Small intestine (tissue), 7 donors: ENCODE data around the gene B4GAT1. TPM values are rescaled to one million over a fixed set of nuclear protein-coding genes. Genes with fewer than 3 reads are reported as not detected.
A peak's percentile ranks its signal among the peaks of the same experiment; 100 is the strongest.

Source experiments
- DNase-seq, 2 donors: peaks; one replicate each; pipeline versions ENCODE4 v3.0.0 to v3.0.0-alpha.2; 2013
- FAIRE-seq: peaks from 2 replicates; lab custom pipeline; 2012; peaks lifted over from hg19 to GRCh38; lab: Jason Lieb, UNC
- H3K27ac ChIP-seq, 3 donors: one replicate each; pipeline ENCODE4 v1.5.1; 2013; ENCODE audit warnings: low read length in 2 of 3, mild to moderate bottlenecking in 2 of 3, control low read depth in 1 of 3, inconsistent platforms in 1 of 3, low read depth in 1 of 3, moderate library complexity in 1 of 3
- H3K27me3 ChIP-seq, 3 donors: one replicate each; pipeline ENCODE4 v1.6.1; 2013; ENCODE audit warnings: low read length in 3 of 3, inconsistent platforms in 1 of 3; ENCODE audit not compliant: control insufficient read depth in 3 of 3, insufficient read depth in 3 of 3
- H3K36me3 ChIP-seq, 3 donors: one replicate each; pipeline ENCODE4 v1.6.1; 2013; ENCODE audit warnings: low read length in 3 of 3, inconsistent platforms in 1 of 3, low read depth in 1 of 3, mild to moderate bottlenecking in 1 of 3, moderate library complexity in 1 of 3; ENCODE audit not compliant: control insufficient read depth in 3 of 3, insufficient read depth in 2 of 3
- H3K4me1 ChIP-seq, 3 donors: one replicate each; pipeline ENCODE4 v1.6.1; 2013; ENCODE audit warnings: low read length in 2 of 3, inconsistent platforms in 1 of 3, low read depth in 1 of 3, mild to moderate bottlenecking in 1 of 3, moderate library complexity in 1 of 3; ENCODE audit not compliant: control insufficient read depth in 3 of 3, insufficient read depth in 2 of 3
- H3K4me3 ChIP-seq, 3 donors: one replicate each; pipeline ENCODE4 v1.5.1; 2013; ENCODE audit warnings: low read length in 3 of 3, control low read depth in 1 of 3, inconsistent platforms in 1 of 3, low read depth in 1 of 3, mild to moderate bottlenecking in 1 of 3, moderate library complexity in 1 of 3
- H3K9me3 ChIP-seq, 2 donors: one replicate each; pipeline ENCODE4 v1.6.1; 2013; ENCODE audit warnings: low read depth in 1 of 2, low read length in 1 of 2; ENCODE audit not compliant: control insufficient read depth in 2 of 2, insufficient read depth in 1 of 2
- WGBS, 3 donors: extraction: QIAGEN DNeasy Blood & Tissue Kit; methylation state at CpG; one replicate each; pipeline ENCODE4 v1.1.7; 2013; 5-methylcytosine and 5-hydroxymethylcytosine counted together
- polyA plus RNA-seq, 4 donors: library from polyadenylated mRNA; stranded (reverse) in 3 of 4; unstranded in 1 of 4; fragments of 200-250 nt in 3 of 4; fragments of 120-200 nt in 1 of 4; gene quantifications; one replicate each; pipeline versions ENCODE4 v1.2.1 to v1.2.3, GENCODE V29; 2013
- donor health status: healthy with polysubstance abuse.
- donor health status: control.
- donor health status: control.
- donor health status: Bipolar disorder and iron deficiency.
- donor health status: healthy.

B4GAT1 gene
- polyA plus RNA-seq, 4 donors = 12.2 to 28.0 (median 20.8) TPM

DNA sequence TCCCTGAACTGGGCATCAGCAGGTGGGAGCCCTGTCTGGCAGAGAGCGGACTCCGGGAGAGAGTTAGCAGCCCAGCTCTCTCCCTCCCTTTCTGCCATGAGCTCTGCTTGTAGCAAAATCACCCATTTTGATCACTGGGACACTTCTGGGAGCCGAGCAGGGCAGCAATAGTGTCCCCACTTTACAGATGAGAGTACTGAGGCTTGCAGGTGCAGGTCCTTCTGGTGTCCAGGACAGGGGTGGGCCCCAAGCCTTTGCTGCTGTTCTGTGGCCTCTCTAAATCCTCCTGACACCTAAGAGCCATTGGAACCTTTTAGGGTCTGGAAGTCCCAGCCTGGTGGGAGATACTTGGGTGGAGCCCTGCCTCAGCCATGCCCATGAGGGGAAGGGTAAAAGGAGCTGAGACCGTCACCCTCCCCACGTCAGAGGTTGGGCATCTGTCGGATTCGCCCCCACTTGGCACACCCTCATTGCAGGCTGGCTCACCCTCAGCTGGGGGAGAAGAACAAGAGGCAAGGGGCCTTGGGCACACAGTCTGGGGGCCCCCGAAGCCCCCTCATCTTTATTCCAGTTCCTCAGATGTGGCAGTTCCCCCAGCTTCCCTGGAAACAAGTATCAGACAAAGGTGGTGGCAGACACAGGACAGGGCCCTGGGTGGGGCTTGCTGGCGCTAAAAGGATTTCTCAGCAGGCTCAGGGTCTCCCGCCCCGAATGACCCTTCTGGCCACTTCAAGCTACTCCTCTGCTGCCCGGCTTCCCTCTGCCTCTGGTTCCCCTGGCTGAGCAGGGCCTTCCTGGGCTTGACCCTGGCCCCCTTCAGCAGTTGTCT is 15.7 kb downstream of the B4GAT1 start:
- no peak for DNase-seq
- 91 to 92% (median 92%) methylated on average over 12 of the region's 12 CpGs for WGBS, 3 donors
- H3K4me3 ChIP-seq = no peak overlapping the region
- FAIRE-seq = no peak
- H3K27ac ChIP-seq = no peak overlapping the region
- H3K36me3 ChIP-seq = peaks cover 0 to 33% (median 0%) of the 10 kb centered on the region in 3 donors
- no peaks in the 10 kb centered on the region for H3K9me3 ChIP-seq
- H3K4me1 ChIP-seq = peaks cover 0 to 26% (median 0%) of the 10 kb centered on the region in 3 donors
- H3K27me3 ChIP-seq = no peaks in the 10 kb centered on the region

DNA sequence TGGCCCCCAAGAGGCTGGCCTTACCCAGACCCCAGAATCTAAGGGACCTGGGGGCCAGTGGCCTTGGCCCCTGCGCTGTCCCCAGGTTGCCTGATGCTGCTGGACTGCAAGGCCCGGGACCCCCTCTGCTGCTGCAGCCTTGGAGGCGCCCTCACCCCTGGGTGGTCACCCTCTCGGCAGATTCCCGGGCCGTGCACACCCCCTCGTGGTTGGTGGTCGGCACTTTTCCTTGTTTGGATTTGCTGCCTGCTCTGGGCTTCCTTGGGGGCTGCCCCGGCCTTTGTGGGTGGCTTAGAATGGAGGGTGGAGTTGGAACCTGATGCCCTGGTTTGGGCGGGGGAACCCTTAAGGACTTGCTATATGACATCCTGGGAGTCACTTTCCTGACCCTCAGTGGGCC is 16.5 kb downstream of the B4GAT1 start:
- Histone ChIP-seq H3K4me3 (no peak overlapping the region), H3K36me3 (peaks cover 0 to 32% (median 0%) of the 10 kb centered on the region in 3 donors), H3K27ac (no peak overlapping the region), H3K27me3 (no peaks in the 10 kb centered on the region), H3K4me1 (peaks cover 0 to 22% (median 0%) of the 10 kb centered on the region in 3 donors), H3K9me3 (no peaks in the 10 kb centered on the region)
- DNase-seq (no peak), FAIRE-seq (no peak)
- WGBS, 3 donors = 66 to 77% (median 74%) methylated on average over 10 of the region's 10 CpGs

DNA sequence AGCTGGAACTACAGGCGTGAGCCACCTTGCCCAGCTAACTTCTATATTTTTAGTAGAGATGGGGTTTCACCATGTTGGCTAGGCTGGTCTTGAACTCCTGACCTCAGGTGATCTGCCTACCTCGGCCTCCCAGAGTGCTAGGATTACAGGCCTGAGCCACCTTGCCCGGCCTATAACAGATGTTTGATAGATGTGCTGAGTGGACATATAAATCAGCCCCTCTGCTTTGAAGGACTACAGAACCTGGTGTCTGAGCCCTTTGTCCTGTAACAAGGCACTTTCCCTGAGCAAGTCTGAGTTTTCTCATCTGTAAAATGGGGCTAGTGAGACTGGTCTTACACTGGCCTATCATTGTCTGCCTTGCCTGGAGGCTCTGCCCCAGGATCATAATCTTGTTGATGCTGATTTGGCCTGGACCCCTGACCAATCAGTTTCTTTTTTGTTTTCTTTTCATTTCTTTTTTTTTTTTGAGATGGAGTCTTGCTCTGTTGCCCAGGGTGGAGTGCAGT is 18.2 kb downstream of the B4GAT1 start:
- 75 to 85% (median 85%) methylated on average over 3 of the region's 3 CpGs for WGBS, 3 donors
- no peak for DNase-seq
- H3K9me3 ChIP-seq = no peaks in the 10 kb centered on the region
- peaks cover 0 to 15% (median 0%) of the 10 kb centered on the region in 3 donors for H3K4me1 ChIP-seq
- no peak overlapping the region for H3K27ac ChIP-seq
- FAIRE-seq = no peak
- H3K4me3 ChIP-seq = no peak overlapping the region
- H3K27me3 ChIP-seq = no peaks in the 10 kb centered on the region
- peaks cover 0 to 27% (median 0%) of the 10 kb centered on the region in 3 donors for H3K36me3 ChIP-seq

DNA sequence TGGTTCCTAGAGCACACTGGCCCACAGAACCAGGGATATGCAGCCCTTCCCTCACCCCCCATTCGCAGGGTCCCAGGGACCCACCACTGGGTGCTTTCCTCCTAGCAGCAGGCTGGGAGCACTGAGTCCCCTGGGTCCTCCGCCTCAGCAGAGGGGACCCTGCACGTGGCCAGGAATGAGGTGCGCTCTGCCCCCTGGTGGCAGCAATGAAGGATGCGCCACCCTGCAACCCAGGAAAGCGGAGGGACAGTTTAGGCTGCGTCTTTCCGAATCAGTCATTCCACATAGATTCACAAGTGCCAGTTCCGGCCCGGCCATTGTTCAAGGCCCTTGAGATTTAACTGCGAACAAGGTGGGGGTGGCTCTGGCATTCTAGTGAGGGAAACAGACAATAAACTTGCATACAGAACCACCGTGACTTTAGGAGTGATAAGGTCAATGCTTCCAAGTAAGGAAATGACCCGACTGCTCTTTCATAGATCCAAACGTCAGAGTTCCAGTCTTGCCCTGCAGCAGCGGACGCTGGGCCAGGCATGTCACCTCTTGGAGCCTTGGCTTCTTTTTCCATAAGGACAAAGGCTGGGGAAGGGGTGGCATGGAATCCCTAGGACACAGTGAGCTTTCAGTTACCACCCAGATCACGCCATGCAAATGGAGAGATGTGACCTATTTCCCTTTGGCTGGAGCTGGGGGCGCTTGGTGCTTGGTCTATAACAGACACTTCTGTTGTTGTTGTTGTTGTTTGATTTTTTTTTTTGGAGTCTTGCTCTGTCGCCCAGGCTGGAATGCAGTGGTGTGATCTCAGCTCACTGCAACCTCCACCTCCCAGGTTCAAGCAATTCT is 18.9 kb downstream of the B4GAT1 start:
- Histone ChIP-seq H3K27ac (peak overlapping the region in 1 of 3 donors; percentile 18), H3K27me3 (no peaks in the 10 kb centered on the region), H3K4me3 (no peak overlapping the region), H3K9me3 (no peaks in the 10 kb centered on the region), H3K4me1 (peaks cover 0 to 15% (median 0%) of the 10 kb centered on the region in 3 donors), H3K36me3 (peaks cover 0 to 24% (median 0%) of the 10 kb centered on the region in 3 donors)
- DNase-seq (peak; percentile 73 to 90), FAIRE-seq (no peak)
- WGBS, 3 donors = 10 to 14% (median 12%) methylated on average over 18 to 19 of the region's 19 CpGs

DNA sequence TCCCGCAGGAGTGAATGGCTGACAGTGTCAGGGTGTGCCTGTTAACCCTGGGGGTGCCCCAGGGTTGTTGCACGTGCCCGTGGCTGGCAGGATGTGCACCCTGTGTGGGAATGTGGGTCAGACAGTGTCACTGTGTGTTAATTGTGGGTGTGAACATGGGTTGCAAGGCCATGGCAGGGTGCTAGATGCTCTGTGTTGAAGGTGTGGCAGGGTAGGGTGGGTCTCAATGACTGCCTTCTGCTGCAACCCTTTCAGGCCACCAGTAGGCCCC is 19.5 kb downstream of the B4GAT1 start:
- H3K4me3 ChIP-seq = no peak overlapping the region
- no peaks in the 10 kb centered on the region for H3K27me3 ChIP-seq
- H3K27ac ChIP-seq = peak overlapping the region in 1 of 3 donors; percentile 9
- no peak for DNase-seq
- WGBS, 3 donors = 42 to 57% (median 51%) methylated on average over 3 of the region's 3 CpGs
- no peaks in the 10 kb centered on the region for H3K9me3 ChIP-seq
- peaks cover 0 to 18% (median 0%) of the 10 kb centered on the region in 3 donors for H3K36me3 ChIP-seq
- H3K4me1 ChIP-seq = peaks cover 0 to 15% (median 0%) of the 10 kb centered on the region in 3 donors
- no peak for FAIRE-seq

DNA sequence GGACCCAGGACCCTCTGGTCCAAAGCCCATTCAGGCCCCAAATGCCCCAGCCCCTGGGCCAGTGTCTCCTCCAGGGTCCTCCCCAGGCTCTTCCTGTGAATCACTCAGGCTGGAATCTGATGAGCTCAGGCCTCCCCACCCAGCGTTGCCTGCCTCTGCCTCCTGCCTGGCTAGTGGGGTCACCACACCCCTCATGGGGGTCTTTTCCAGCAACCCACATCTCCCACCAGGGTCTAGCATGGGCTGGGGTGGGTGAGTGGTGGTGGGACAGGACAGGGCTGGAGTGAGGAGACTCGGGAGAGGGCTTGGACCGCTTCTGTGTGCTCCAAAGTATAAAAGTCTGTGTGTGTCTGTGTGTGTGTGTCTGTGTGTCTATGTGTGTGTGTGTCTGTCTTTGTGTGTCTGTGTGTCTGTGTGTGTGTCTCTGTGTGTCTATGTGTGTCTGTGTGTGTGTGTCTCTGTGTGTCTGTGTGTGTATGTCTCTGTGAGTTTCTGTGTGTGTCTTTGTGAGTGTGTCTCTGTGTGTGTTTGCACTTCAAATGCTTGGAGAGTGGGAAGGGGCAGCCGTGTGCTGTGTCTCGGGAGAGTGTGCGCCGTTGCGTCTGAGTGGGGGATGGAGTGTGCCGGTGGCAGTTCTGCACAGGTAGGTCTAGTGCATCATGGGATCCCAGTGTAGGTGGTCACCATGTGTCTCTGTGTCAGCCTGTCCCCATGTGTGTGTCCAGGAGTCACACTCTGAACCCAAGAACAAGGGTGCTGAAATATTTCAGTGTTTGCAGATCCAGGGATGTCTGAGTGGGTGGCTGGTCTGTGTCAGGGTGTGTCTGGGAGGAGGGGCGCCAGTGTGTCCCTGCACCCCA is 20.0 kb downstream of the B4GAT1 start:
- Histone ChIP-seq H3K27ac (peak overlapping the region in 2 of 3 donors; percentile 9 to 38), H3K9me3 (no peaks in the 10 kb centered on the region), H3K4me3 (no peak overlapping the region), H3K36me3 (peaks cover 0 to 12% (median 0%) of the 10 kb centered on the region in 3 donors), H3K27me3 (no peaks in the 10 kb centered on the region), H3K4me1 (peaks cover 0 to 15% (median 0%) of the 10 kb centered on the region in 3 donors)
- WGBS, 3 donors = 79 to 86% (median 83%) methylated on average over 10 of the region's 10 CpGs
- DNase-seq = no peak
- FAIRE-seq = no peak

DNA sequence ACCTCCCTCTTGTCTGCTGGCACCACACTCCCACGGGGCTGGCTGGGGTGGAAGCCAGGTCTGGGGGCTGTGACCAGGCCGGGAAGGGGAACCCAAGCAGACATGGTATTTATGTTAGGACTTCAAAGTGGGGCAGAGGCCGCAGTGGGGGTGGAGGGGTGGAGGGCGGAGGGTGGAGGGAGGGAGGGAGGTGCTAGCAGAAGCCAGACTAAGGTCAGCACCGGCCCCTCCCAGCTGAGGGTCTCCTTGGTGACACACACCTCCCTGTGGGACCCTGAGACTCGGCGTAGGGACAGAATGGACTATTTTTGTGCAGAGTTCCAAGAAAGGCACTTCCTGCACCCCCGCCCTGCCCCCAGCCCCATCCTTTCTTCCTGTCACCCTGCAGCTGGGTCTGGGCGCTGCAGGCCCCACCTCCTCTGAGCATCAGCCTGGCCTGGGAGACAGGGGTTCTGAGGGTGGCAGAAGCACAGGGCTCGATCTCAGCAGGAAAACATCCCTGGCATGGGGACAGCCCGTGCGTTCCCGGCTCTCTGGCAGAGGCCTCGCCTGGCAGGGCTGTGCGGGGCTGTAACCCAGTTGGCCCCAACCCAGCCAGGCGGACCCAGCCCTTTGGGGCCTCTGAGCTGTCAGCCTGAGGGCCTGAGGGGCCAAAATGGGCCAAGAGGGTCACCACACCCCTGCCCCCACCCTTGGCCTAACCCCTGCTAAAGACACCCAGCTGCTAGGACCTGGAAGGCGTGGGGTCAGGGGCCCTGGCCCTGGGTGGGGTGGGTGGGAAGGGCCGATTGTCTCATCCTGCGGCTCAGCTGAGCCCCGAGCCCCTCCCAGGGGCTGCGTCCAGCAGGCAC is 20.9 kb downstream of the B4GAT1 start:
- FAIRE-seq = no peak
- H3K36me3 ChIP-seq = peaks cover 0 to 3% (median 0%) of the 10 kb centered on the region in 3 donors
- no peaks in the 10 kb centered on the region for H3K9me3 ChIP-seq
- H3K27ac ChIP-seq = peak overlapping the region; percentile 5 to 71 (median 38)
- H3K4me3 ChIP-seq = no peak overlapping the region
- WGBS, 3 donors = 43 to 64% (median 55%) methylated on average over 18 to 21 of the region's 21 CpGs
- no peaks in the 10 kb centered on the region for H3K27me3 ChIP-seq
- DNase-seq = peak in 1 of 2 donors; percentile 29
- peaks cover 0 to 15% (median 0%) of the 10 kb centered on the region in 3 donors for H3K4me1 ChIP-seq
